Transverse colon (tissue), 4 donors: ENCODE measurements around the gene PROX1. TPM values are rescaled to one million over a fixed set of nuclear protein-coding genes. Genes with fewer than 3 reads are reported as not detected.

Experiments
- DNase-seq: peaks from one replicate; pipeline ENCODE4 v3.0.0-alpha.2; 2019
- H3K27ac ChIP-seq, 4 donors: fragments of 200-600 bp; sonication (generic); 2 replicates each; pipeline ENCODE4 v1.5.1; 2016 to 2018; ENCODE audit warnings: inconsistent platforms in 4 of 4
- H3K27me3 ChIP-seq: fragments of 200-600 bp; sonication (generic); 2 replicates; pipeline ENCODE4 v1.5.1; 2017; ENCODE audit warnings: inconsistent platforms
- H3K36me3 ChIP-seq, 4 donors: fragments of 200-600 bp; sonication (generic); 2 replicates each; pipeline ENCODE4 v1.5.1; 2017 to 2019; ENCODE audit warnings: inconsistent platforms in 4 of 4
- H3K4me1 ChIP-seq, 4 donors: fragments of 200-600 bp; sonication (generic); 2 replicates each; pipeline ENCODE4 v1.5.1; 2017 to 2020; ENCODE audit warnings: inconsistent platforms in 4 of 4
- H3K4me3 ChIP-seq, 4 donors: fragments of 200-600 bp; sonication (generic); 1 replicate in 1 of 4; 2 replicates in 3 of 4; pipeline versions ENCODE4 v1.5.1 to v1.6.1; 2017 to 2019; ENCODE audit warnings: inconsistent platforms in 4 of 4
- H3K9me3 ChIP-seq, 2 donors: fragments of 200-600 bp; sonication (generic); 2 replicates each; pipeline ENCODE4 v1.5.1; 2017 to 2019; ENCODE audit warnings: inconsistent platforms in 2 of 2
- EP300 ChIP-seq: sonication (generic); formaldehyde crosslinking; IDR thresholded peaks from one replicate; pipeline ENCODE4 v1.6.1; 2017; ENCODE audit warnings: antibody characterized with exemption, low read depth
- POLR2A ChIP-seq: fragments of 450-650 bp; IDR thresholded peaks from one replicate; pipeline ENCODE4 v1.6.1; 2016; ENCODE audit warnings: antibody characterized with exemption, mild to moderate bottlenecking, moderate library complexity
- POLR2AphosphoS5 ChIP-seq, 3 donors: sonication (generic); formaldehyde crosslinking; IDR thresholded peaks; one replicate each; pipeline ENCODE4 v1.6.1; 2016; ENCODE audit warnings: antibody characterized with exemption in 3 of 3
- WGBS, 2 donors: methylation state at CpG; one replicate each; pipeline ENCODE4 v1.1.5; 2018; ENCODE audit warnings: low coverage in 1 of 2; 5-methylcytosine and 5-hydroxymethylcytosine counted together
- in situ Hi-C, 4 donors: fragments of 200-750 bp; cut with MboI; loops; one replicate each; pipeline versions ENCODE4 v1.15.0 to v1.15.1; 2017; ENCODE audit warnings: low sequenced_read_pairs in 3 of 4, low pct_ligation_motif_present in 1 of 4, low pct_unique_long_range_greater_than_20kb in 1 of 4
- intact Hi-C: fragments of 100-400 bp; cut with DNase I; formaldehyde crosslinking; loops from one replicate; pipeline ENCODE4 v1.15.1; 2023; ENCODE audit warnings: low total_unique reads
- total RNA-seq, 4 donors: library from RNA; depleted of rRNA; stranded (reverse); fragments of >200 nt; gene quantifications; one replicate each; pipeline ENCODE4 v1.1.0, GENCODE V29; 2016
- TF ChIP-seq, protein P1 (sequence below), 5 experiments: fragments of 200-600 bp in 3 of 5; fragments of 450-650 bp in 2 of 5; sonication (generic) in 3 of 5; IDR thresholded peaks; 1 replicate in 2 of 5; 2 replicates in 3 of 5; pipeline ENCODE4 v1.5.1; 2016 to 2017; ENCODE audit warnings: antibody characterized with exemption in 5 of 5, inconsistent platforms in 3 of 5, mild to moderate bottlenecking in 2 of 5, moderate library complexity in 1 of 5

The PROX1 gene
- total RNA-seq, 4 donors from 2014 or later: 3.4 to 16.1 (median 8.0) TPM

DNA sequence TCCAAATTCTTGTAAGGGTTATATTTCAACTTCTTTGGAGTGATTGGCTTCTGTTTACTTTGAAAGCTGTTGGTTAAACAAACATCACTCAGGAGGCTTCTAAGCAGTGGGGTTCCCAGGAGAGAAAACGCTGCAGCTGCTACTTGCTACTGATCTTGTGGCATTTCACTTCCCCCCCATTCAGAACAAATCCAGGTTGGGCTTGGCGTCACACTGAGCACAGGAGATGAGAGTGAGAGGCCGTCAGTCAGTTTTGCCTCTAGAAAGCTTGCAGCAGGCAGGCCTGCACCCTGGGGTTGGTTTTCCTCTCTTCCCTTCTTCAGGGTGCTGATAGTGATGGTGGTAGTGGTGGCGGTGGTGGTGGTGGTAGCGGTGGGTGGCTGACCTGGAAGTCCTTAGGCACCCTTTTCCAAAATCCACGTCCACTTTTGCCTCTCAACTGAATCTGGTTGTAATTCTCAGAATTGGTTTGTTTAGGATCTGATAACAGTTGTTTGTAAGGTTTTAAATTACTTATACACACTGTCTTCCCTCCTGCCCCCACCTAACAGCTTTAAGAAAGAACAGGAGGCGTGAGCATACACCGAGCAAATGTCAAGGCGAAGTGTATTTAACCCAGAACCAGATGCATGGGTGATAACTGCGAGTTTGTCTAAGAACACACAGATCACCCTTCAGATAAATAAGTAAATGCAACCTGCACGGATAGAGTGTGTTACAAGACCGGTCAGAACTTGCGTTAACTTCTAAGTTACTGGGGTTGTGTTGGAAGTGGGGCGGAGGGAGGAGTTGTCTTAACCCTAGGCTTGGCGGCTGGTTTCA is 3.2 kb upstream of the PROX1 start:
- Histone ChIP-seq H3K36me3 (no peaks in the 10 kb centered on the region), H3K4me1 (peaks cover 19 to 46% (median 30%) of the 10 kb centered on the region in 4 donors), H3K4me3 (no peak overlapping the region), H3K9me3 (no peaks in the 10 kb centered on the region), H3K27me3 (peaks cover 94% of the 10 kb centered on the region), H3K27ac (no peak overlapping the region)
- TF ChIP-seq POLR2A: no peak
- TF ChIP-seq, protein P1, sequence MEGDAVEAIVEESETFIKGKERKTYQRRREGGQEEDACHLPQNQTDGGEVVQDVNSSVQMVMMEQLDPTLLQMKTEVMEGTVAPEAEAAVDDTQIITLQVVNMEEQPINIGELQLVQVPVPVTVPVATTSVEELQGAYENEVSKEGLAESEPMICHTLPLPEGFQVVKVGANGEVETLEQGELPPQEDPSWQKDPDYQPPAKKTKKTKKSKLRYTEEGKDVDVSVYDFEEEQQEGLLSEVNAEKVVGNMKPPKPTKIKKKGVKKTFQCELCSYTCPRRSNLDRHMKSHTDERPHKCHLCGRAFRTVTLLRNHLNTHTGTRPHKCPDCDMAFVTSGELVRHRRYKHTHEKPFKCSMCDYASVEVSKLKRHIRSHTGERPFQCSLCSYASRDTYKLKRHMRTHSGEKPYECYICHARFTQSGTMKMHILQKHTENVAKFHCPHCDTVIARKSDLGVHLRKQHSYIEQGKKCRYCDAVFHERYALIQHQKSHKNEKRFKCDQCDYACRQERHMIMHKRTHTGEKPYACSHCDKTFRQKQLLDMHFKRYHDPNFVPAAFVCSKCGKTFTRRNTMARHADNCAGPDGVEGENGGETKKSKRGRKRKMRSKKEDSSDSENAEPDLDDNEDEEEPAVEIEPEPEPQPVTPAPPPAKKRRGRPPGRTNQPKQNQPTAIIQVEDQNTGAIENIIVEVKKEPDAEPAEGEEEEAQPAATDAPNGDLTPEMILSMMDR (IDR thresholded peaks at IDR 0.05): no peak
- no peak for DNase-seq
- intact Hi-C loops (no loop called here), in situ Hi-C loops (no loop called here)
- 22 to 43% methylated on average over 4 to 15 of the region's 15 CpGs for WGBS, 2 donors

DNA sequence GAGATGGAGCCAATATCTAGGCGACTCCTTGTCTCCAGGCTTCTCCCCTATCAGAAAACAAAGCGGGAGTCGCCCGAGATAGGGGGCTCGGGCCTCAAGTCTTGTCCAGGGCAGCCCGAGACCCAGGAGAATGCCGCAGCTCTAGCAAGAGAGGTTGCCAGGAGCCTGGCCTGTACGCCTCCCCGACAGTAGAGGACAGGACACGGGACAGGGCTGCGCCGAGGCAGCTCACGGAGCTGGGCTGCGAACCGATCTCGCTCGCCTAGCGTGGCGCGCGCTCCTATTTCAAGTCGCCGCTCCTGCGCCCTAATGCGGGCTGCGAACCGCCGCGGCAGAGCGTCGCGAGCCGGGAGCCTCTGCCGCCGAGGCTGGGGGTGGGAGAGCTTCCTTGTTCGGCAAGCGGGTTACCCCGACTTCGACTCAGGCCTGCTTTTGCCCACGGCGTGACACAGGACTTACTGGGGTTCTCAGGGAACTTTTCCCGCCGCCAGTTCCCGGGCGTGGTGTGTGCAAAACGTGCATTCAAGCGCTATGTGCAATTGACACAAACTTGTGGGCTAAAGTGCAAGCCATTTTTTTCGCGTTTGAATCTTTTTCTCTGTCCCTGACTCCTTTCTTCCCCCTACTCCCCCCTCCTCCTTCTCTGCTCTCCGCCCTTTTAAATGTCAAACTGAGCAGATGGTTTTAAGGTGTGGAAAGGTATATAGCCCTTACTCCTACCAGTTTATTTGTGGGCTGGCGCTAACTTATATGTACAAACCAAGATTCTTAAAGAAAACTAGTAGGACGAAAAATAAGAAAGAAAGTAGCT is 2.4 kb upstream of the PROX1 start:
- Histone ChIP-seq H3K9me3 (no peaks in the 10 kb centered on the region), H3K36me3 (no peaks in the 10 kb centered on the region), H3K4me3 (peak overlapping the region in 2 of 4 donors; percentile 24 to 37), H3K4me1 (peaks cover 19 to 46% (median 30%) of the 10 kb centered on the region in 4 donors), H3K27ac (no peak overlapping the region), H3K27me3 (peaks cover 94% of the 10 kb centered on the region)
- TF ChIP-seq POLR2A: no peak
- TF ChIP-seq, protein P1 (IDR thresholded peaks at IDR 0.05): no peak
- no peak for TF ChIP-seq EP300
- no peak for TF ChIP-seq POLR2AphosphoS5 (IDR thresholded peaks at IDR 0.05)
- 4 to 15% methylated on average over 12 to 27 of the region's 52 CpGs for WGBS, 2 donors
- no peak for DNase-seq
- in situ Hi-C loops: no loop called here
- intact Hi-C loops: no loop called here

DNA sequence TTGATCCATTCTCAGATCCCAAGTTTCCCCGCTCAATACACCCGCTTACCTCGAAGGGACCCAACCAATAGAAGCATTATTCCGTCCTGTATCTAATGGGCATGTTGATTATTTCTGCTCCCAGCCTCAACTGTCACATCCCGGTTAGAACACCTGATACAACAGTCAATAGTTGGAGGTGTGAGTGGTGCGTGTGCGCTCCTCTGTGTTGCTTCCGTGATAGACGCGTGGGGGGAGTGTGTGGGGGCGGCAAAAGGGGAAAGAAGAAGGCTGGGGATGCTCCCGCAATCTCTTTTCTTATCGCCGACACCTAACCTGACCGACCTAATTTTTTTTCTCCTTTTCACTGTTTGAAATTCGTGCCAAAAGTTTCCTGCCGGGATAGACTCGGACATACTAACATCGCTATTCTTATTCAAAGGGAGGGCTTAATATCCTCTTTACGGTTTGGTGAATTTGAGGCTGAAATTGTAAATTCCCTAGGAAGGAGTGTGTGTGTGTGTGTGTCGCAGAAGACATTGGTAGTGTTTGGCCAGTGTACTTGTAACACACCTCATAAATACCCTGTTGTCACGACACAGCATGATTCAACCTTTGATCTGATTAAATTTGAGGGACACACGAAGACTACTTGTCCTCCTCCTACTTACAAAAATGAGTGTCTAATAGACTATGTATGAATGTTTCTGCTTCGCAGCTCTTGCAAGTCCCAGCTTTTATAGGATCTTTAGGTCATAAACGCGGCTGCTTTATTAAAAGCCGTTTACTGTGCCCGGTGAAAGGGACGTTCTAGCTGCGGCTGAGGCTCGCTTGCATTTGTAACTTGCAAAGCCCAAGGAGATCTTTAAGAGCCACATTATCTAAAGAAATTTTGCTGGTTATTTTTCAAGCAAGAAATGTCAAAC is 1.5 kb upstream of the PROX1 start:
- H3K4me3 ChIP-seq: peak overlapping the region in 2 of 4 donors; percentile 47 to 70
- in situ Hi-C loops: no loop called here
- 8% methylated on average over 13 to 31 of the region's 31 CpGs for WGBS, 2 donors
- H3K36me3 ChIP-seq: no peaks in the 10 kb centered on the region
- intact Hi-C loops: no loop called here
- H3K27me3 ChIP-seq: peaks cover 89% of the 10 kb centered on the region
- no peak overlapping the region for H3K27ac ChIP-seq
- H3K9me3 ChIP-seq: no peaks in the 10 kb centered on the region
- TF ChIP-seq POLR2AphosphoS5 (IDR thresholded peaks at IDR 0.05) (peak in 2 of 3 donors; percentile 28 to 34), POLR2A (no peak)
- DNase-seq: no peak
- peaks cover 19 to 46% (median 30%) of the 10 kb centered on the region in 4 donors for H3K4me1 ChIP-seq

DNA sequence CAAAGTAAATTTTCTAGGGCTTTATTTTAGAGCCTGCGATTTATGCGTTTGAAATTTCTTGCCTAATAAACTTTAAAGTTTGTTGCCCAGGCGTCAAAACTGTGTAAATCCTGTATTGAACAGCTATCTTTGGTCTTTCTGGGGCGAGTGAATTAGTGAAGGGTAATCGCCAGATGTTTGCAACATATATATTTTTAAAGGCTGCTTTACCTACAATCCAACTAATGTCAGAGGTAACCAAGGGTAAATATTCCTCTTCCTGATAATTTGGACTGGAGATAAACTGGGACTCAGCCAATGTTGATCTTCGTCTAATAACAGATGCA is 885 bp upstream of the PROX1 start:
- TF ChIP-seq, protein P1 (IDR thresholded peaks at IDR 0.05): no peak
- TF ChIP-seq POLR2AphosphoS5 (IDR thresholded peaks at IDR 0.05): no peak
- TF ChIP-seq EP300: no peak
- no peak for TF ChIP-seq POLR2A
- Histone ChIP-seq H3K4me1 (peaks cover 19 to 46% (median 30%) of the 10 kb centered on the region in 4 donors), H3K4me3 (peak overlapping the region in 3 of 4 donors; percentile 47 to 70 (median 63)), H3K36me3 (no peaks in the 10 kb centered on the region), H3K27me3 (peaks cover 89% of the 10 kb centered on the region), H3K9me3 (no peaks in the 10 kb centered on the region), H3K27ac (peak overlapping the region in 1 of 4 donors; percentile 87)
- DNase-seq: no peak
- intact Hi-C loops (no loop called here), in situ Hi-C loops (no loop called here)
- 3 to 6% methylated on average over 6 of the region's 6 CpGs for WGBS, 2 donors
